HepG2 (cell line): ENCODE data around the gene QKI. TPM values are rescaled to one million over a fixed set of nuclear protein-coding genes. Genes with fewer than 3 reads are reported as not detected.

Source experiments
- CENPT ChIP-seq: sonication (generic); formaldehyde crosslinking; IDR thresholded peaks from 2 replicates; pipeline ENCODE4 v1.8.0; 2022; ENCODE audit warnings: low read depth, mild to moderate bottlenecking, moderate library complexity, missing genetic modification reagents
- PBX2 ChIP-seq: IDR thresholded peaks from 2 replicates; pipeline ENCODE4 v1.6.1; 2016; ENCODE audit warnings: control low read depth
- SRF ChIP-seq: IDR thresholded peaks from 2 replicates; pipeline ENCODE4 v1.6.1; 2011; ENCODE audit warnings: mild to moderate bottlenecking, low read depth, low read length, moderate library complexity
- TBP ChIP-seq: sonication (generic); formaldehyde crosslinking; IDR thresholded peaks from 2 replicates; pipeline ENCODE4 v1.5.0; 2020; ENCODE audit warnings: missing genetic modification reagents
- ZNF407 ChIP-seq: sonication (generic); formaldehyde crosslinking; IDR thresholded peaks from one replicate; pipeline ENCODE4 v1.5.1; 2020; ENCODE audit warnings: mild to moderate bottlenecking, missing genetic modification reagents; ENCODE audit errors: not compliant biosample characterization
- ZNF460 ChIP-seq: sonication (generic); formaldehyde crosslinking; IDR thresholded peaks from 2 replicates; pipeline ENCODE4 v1.5.1; 2020; ENCODE audit warnings: missing genetic modification reagents, mild to moderate bottlenecking, borderline replicate concordance
- ZNF484 ChIP-seq: sonication (generic); formaldehyde crosslinking; IDR thresholded peaks from 2 replicates; pipeline ENCODE4 v1.5.1; 2020; ENCODE audit warnings: mild to moderate bottlenecking, low read depth, missing genetic modification reagents, borderline replicate concordance
- ZNF777 ChIP-seq: sonication (generic); formaldehyde crosslinking; IDR thresholded peaks from 2 replicates; pipeline ENCODE4 v1.4.0; 2020; ENCODE audit warnings: missing genetic modification reagents
- ZNF790 ChIP-seq: sonication (generic); formaldehyde crosslinking; IDR thresholded peaks from 2 replicates; pipeline ENCODE4 v1.8.0; 2022; ENCODE audit warnings: missing genetic modification reagents, mild to moderate bottlenecking, borderline replicate concordance
- polyA plus RNA-seq, 8 experiments: library from polyadenylated mRNA; depleted of rRNA in 3 of 8; stranded (reverse) in 7 of 8; unstranded in 1 of 8; fragments of >200 nt; fragmentation: Illumina TruSeq in 4 of 8; extraction: Trizol in 4 of 8; gene quantifications; 2 replicates each; pipeline versions ENCODE4 v1.2.1 to v1.2.3, GENCODE V29; 2011 to 2016; ENCODE audit warnings: low read depth in 4 of 8, missing spikeins in 1 of 8, mixed read lengths in 1 of 8; ENCODE audit not compliant: insufficient read depth in 1 of 8
- total RNA-seq, 5 experiments: library from RNA; depleted of rRNA; stranded (reverse); fragments of >200 nt; fragmentation: Illumina TruSeq; extraction: Trizol; gene quantifications; 2 replicates each; pipeline ENCODE4 v1.2.3, GENCODE V29; 2016; ENCODE audit warnings: low read depth in 1 of 5
- TF ChIP-seq, protein P1 (sequence below): sonication (generic); formaldehyde crosslinking; IDR thresholded peaks from 2 replicates; pipeline ENCODE4 v1.4.0; 2020; ENCODE audit warnings: missing genetic modification reagents, borderline replicate concordance
- TF ChIP-seq, protein P2 (sequence below): sonication (generic); formaldehyde crosslinking; IDR thresholded peaks from 2 replicates; pipeline ENCODE4 v1.5.0; 2020; ENCODE audit warnings: mild to moderate bottlenecking, missing genetic modification reagents, borderline replicate concordance
- TF ChIP-seq, protein P3 (sequence below): sonication (generic); formaldehyde crosslinking; IDR thresholded peaks from 2 replicates; pipeline ENCODE4 v1.5.1; 2020; ENCODE audit warnings: mild to moderate bottlenecking, moderate library complexity, missing genetic modification reagents

The QKI gene
- total and polyA plus RNA-seq, 2 of the 13 experiments (the other 11 are each of a cell fraction or from before 2014, with no cell fraction given): 136 to 137 TPM

- no peak for TF ChIP-seq CENPT
- TF ChIP-seq, protein P1, sequence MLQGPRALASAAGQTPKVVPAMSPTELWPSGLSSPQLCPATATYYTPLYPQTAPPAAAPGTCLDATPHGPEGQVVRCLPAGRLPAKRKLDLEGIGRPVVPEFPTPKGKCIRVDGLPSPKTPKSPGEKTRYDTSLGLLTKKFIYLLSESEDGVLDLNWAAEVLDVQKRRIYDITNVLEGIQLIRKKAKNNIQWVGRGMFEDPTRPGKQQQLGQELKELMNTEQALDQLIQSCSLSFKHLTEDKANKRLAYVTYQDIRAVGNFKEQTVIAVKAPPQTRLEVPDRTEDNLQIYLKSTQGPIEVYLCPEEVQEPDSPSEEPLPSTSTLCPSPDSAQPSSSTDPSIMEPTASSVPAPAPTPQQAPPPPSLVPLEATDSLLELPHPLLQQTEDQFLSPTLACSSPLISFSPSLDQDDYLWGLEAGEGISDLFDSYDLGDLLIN (CRISPR knock-in tag): no peak
- no peak for TF ChIP-seq ZNF790
- TF ChIP-seq, protein P2, sequence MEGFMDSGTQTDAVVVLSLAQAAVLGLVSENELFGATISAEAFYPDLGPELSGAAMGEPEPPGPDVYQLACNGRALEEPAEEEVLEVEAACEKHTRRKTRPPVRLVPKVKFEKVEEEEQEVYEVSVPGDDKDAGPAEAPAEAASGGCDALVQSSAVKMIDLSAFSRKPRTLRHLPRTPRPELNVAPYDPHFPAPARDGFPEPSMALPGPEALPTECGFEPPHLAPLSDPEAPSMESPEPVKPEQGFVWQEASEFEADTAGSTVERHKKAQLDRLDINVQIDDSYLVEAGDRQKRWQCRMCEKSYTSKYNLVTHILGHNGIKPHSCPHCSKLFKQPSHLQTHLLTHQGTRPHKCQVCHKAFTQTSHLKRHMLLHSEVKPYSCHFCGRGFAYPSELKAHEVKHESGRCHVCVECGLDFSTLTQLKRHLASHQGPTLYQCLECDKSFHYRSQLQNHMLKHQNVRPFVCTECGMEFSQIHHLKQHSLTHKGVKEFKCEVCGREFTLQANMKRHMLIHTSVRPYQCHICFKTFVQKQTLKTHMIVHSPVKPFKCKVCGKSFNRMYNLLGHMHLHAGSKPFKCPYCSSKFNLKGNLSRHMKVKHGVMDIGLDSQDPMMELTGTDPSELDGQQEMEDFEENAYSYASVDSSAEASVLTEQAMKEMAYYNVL (CRISPR knock-in tag): no peak
- no peak for TF ChIP-seq ZNF407 (CRISPR knock-in tag)
- no peak for TF ChIP-seq TBP (CRISPR knock-in tag)
- TF ChIP-seq SRF: no peak
- no peak for TF ChIP-seq ZNF460 (CRISPR knock-in tag)
- no peak for TF ChIP-seq ZNF777 (CRISPR knock-in tag)
- no peak for TF ChIP-seq ZNF484 (CRISPR knock-in tag)
- TF ChIP-seq PBX2 (CRISPR knock-in tag): no peak
- TF ChIP-seq, protein P3, sequence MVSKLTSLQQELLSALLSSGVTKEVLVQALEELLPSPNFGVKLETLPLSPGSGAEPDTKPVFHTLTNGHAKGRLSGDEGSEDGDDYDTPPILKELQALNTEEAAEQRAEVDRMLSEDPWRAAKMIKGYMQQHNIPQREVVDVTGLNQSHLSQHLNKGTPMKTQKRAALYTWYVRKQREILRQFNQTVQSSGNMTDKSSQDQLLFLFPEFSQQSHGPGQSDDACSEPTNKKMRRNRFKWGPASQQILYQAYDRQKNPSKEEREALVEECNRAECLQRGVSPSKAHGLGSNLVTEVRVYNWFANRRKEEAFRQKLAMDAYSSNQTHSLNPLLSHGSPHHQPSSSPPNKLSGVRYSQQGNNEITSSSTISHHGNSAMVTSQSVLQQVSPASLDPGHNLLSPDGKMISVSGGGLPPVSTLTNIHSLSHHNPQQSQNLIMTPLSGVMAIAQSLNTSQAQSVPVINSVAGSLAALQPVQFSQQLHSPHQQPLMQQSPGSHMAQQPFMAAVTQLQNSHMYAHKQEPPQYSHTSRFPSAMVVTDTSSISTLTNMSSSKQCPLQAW (CRISPR knock-in tag): no peak; the same call in 1 of the 2 replicates
These were observed 8.9 kb upstream of the QKI start (continued) for GRCh38 chr6:163405412-163406309.
